Measurements from ENCODE around the gene PSEN1. TPM values are rescaled to one million over a fixed set of nuclear protein-coding genes. Genes with fewer than 3 reads are reported as not detected.
A peak's percentile ranks its signal among the peaks of the same experiment; 100 is the strongest.

PSEN1 gene
- total RNA-seq, 2 donors from 2014 or later: 27.2 to 28.9 TPM

DNA sequence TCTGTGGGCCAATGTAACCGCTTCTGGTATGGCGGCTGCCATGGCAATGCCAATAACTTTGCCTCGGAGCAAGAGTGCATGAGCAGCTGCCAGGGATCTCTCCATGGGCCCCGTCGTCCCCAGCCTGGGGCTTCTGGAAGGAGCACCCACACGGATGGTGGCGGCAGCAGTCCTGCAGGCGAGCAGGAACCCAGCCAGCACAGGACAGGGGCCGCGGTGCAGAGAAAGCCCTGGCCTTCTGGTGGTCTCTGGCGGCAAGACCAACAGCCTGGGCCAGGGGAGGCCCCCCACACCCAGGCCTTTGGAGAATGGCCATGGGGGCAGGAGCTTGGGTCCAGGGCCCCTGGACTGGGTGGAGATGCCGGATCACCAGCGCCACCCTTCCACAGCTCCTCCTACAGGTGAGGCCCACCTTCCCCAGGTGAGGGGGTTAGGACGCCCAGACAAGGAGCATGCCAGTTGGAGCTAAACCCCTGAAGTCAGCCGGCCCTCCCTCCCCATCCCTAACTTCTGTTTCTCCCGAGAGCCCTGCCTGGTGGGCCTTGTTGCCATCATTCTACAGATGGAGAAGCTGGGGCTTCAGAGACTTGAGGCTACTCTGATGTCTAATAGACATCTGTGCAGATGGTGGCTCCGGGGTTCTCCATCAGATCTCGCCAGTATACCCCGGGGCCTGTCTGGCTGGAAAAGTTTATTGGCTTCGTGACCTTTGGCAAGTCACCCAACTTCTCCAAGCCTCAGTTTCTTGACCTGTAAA, 126.3 kb downstream of the PSEN1 start:
- DNase-seq (no peak), ATAC-seq (no peak)
- intact Hi-C loops (cut with DNase I): no loop called here

DNA sequence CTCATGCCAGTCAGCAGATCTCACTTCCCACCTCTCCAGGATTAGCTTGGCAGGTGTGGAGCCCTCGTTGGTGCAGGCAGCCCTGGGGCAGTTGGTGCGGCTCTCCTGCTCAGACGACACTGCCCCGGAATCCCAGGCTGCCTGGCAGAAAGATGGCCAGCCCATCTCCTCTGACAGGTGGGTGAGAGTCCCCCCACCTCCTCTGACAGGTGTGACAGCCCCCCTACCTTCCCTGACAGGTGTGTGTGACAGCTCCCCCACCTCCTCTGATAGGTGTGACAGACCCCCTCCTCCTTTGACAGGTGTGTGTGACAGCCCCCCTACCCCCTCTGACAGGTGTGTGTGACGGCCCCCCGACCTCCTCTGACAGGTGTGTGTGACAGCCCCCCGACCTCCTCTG, 127.3 kb downstream of the PSEN1 start:
- ATAC-seq: no peak
- no peak for DNase-seq
- intact Hi-C loops (cut with DNase I): no loop called here

DNA sequence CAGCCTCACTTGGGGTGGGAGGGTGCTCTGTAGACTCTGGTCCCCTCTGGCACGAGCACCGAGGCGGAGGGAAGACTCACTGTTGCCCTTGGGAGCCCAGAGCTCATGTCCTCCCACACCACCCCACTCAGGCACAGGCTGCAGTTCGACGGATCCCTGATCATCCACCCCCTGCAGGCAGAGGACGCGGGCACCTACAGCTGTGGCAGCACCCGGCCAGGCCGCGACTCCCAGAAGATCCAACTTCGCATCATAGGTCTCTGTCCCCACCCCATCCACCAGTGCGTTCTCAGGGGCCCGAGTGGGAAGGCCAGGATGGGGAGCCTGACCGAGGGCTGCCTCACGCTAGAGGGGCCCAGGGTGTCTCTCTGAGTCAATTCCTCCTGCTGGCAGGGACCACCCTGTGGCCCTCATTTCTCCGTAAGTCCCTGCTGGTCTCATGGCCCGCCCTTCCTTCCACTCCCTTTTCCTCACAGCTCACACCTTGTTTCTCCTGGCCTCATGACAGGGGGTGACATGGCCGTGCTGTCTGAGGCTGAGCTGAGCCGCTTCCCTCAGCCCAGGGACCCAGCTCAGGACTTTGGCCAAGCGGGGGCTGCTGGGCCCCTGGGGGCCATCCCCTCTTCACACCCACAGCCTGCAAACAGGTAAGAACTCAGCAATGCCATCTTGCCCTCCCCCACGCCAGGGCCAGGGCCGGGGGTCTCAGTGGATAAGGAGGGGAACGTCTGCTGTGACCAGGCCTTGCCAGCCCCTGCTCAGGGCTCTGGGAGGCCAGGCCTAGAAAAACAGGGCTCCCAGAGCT, 128.0 kb downstream of the PSEN1 start:
- ATAC-seq: no peak

DNA sequence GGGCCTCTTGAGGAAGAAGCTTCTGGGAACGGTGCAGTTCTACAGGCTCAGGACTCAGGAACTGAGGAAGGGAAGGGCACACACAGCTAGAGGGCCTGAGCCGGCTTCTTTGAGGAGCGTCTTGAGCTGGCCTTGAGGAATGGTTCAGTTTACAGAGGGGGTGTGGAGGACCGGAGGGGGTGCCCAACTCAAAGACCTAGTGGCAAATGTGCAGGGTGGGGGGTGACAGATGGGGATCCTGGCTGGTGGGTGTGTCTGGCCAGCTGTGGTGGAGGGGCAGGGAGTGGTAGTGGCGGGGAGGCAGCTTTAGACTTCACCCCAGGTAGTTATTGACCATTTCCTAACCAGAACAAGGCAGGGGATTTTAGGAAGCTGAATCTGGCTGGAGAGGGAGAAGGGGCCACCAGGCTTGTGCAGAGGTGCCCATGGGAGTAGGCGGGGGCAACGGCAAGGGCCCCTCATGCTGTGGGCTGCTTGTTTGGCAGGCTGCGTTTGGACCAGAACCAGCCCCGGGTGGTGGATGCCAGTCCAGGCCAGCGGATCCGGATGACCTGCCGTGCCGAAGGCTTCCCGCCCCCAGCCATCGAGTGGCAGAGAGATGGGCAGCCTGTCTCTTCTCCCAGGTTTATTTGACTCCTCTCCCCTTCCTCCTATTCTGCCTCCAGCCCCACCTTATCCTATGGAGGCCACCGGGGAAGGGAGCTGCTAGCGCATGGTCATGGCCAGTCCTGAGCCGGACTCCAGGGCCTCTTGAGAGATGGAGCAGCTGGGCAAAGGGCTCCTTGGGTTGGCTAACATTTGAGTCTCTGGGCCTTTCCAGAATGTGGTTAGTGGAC, 128.8 kb downstream of the PSEN1 start:
- DNase-seq (no peak), ATAC-seq (no peak)
- intact Hi-C loops (cut with DNase I): no loop called here

More for the DNA sequence above, 128.0 kb downstream of the PSEN1 start:
- no peak for DNase-seq
- intact Hi-C loops (cut with DNase I): no loop called here

- intact Hi-C loops (cut with DNase I): no loop called here
- no peak for DNase-seq
- ATAC-seq: no peak
Observed at GRCh38 chr14:73265721-73266046, 129.4 kb downstream of the PSEN1 start.

DNA sequence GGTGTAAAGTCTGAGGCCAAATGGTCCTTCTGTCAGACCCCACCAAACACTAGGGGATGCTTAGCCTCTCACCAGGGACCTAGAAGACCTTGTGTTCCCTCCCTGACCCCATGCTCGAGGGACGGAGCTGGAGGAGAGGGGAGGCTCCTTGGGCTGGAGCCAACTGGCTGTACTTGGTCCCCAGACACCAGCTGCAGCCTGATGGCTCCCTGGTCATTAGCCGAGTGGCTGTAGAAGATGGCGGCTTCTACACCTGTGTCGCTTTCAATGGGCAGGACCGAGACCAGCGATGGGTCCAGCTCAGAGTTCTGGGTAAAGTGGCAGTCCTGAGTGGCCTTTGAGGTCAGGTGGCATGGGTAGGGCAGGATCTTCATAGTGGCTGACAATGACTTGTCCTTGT, 130.0 kb downstream of the PSEN1 start:
- ATAC-seq (no peak), DNase-seq (no peak)
- intact Hi-C loops (cut with DNase I): no loop called here

- intact Hi-C loops (cut with DNase I): no loop called here
- ATAC-seq (no peak), DNase-seq (no peak)
Observed at GRCh38 chr14:73267474-73267873, 131.2 kb downstream of the PSEN1 start.

GRCh38 chr14:73269729-73270531, 133.6 kb downstream of the PSEN1 start:
- intact Hi-C loops (cut with DNase I): loop anchor here in 1 of 2 donors (10.0 kb wide), 1 partner anchor 95 kb away; no protein-coding TSS in a partner anchor
- peak; percentile 82 to 84 for ATAC-seq
- DNase-seq: peak; percentile 64

DNA sequence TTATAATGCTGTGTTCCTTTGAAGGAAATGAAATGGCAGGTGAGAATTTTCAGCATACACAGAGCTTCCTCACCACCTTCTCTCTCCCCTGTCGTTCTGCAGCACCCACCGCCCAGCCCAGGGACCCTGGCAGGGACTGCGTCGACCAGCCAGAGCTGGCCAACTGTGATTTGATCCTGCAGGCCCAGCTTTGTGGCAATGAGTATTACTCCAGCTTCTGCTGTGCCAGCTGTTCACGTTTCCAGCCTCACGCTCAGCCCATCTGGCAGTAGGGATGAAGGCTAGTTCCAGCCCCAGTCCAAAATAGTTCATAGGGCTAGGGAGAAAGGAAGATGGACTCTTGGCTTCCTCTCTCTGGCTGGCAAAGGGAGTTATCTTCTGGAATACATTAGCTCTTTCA, 136.1 kb downstream of the PSEN1 start:
- intact Hi-C loops (cut with DNase I): loop anchor here in 1 of 2 donors (10.0 kb wide), 1 partner anchor 98 kb away; no protein-coding TSS in a partner anchor
- ATAC-seq (no peak), DNase-seq (no peak)

Other genes with a start within 250 kb of the PSEN1 start
- 10 to 100 TPM; 18.9 to 23.3 TPM for gene DPF3, start 242.4 kb upstream of the PSEN1 start, total RNA-seq
- 10 to 100 TPM in 1 of 2 donors, 1 to 10 TPM in 1; 8.3 to 10.4 TPM for gene DCAF4, start 210.0 kb upstream of the PSEN1 start, total RNA-seq
- gene ZFYVE1, start 109.4 kb upstream of the PSEN1 start, total RNA-seq: 10 to 100 TPM in 1 of 2 donors, 1 to 10 TPM in 1; 9.6 to 11.1 TPM
- 10 to 100 TPM; 32.0 to 47.3 TPM for gene RBM25, start 78.0 kb upstream of the PSEN1 start, total RNA-seq
- gene PAPLN, start 101.0 kb downstream of the PSEN1 start, total RNA-seq: 1 to 10 TPM; 3.1 to 7.5 TPM